ENCODE data around the gene KRTAP13-2.

KRTAP13-2 gene

DNA sequence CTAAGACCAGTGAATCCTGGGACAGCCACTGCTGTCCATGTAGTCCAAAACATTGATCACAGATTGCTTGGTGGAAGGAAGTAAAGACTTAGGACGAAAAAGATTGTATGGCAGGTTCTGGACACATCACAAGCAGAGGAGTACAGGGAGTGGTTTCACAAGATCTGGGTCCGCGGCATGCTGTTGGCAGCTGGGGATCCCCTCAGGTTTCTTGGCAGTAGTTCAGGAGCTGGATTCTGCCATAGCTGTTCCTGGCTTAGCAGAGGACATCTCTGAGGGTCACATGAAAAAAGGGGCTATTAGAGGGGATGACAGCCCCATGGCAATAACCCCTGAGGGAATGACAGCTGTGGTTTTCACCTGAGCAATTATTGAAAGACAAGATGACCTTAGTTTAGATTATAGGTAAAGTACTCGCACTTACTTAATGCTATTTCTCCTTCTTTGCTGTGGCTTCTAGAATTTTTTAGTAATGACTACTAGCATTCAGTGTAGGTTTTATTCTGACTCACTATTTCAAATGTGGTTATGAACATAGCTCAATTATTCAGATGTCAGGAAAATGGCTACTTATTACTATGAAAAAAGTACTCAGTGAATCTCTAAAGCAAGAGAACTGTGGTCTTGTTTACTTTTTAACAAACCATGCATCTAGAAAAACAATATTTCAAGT lies 42.7 kb downstream of the KRTAP13-2 start:
- Histone ChIP-seq H3K9me3 (no peaks in the 10 kb centered on the region), H3K36me3 (no peaks in the 10 kb centered on the region), H3K27ac (no peak overlapping the region), H4K20me1 (no peaks in the 10 kb centered on the region), H3K4me1 (no peaks in the 10 kb centered on the region), H3K4me3 (no peak overlapping the region), H3K9ac (no peak overlapping the region), H3K27me3 (no peaks in the 10 kb centered on the region), H3K4me2 (no peak overlapping the region)
- no peak for TF ChIP-seq Cebpa-rat (IDR thresholded peaks at IDR 0.05)

DNA sequence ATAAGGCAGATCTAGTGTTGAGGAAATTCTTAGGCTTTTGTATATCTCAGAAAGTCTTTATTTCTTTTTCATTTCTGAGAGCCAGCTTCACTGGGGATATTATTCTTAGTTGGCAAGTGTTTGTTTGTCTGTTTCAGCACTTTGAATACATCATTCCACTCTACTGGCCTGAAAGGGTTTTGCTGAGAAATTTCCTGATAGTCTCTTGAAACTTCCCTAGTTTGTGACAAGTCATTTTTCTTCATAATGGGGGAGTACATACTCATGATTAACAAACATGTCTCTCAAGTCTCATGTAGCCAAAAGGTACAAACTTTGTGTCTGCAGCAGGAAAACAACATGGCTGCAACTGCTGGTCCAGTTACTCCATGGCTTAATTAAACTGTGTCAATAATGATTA lies 45.7 kb downstream of the KRTAP13-2 start:
- no peak for TF ChIP-seq Cebpa-rat (IDR thresholded peaks at IDR 0.05)
- H3K27ac ChIP-seq: no peak overlapping the region
- H3K27me3 ChIP-seq: no peaks in the 10 kb centered on the region
- no peak overlapping the region for H3K9ac ChIP-seq
- H3K36me3 ChIP-seq: no peaks in the 10 kb centered on the region
- no peaks in the 10 kb centered on the region for H3K4me1 ChIP-seq
- no peak overlapping the region for H3K4me3 ChIP-seq
- H3K4me2 ChIP-seq: no peak overlapping the region
- H4K20me1 ChIP-seq: no peaks in the 10 kb centered on the region
- no peaks in the 10 kb centered on the region for H3K9me3 ChIP-seq

Measured in BLaER1 (cell line).